Measurements from ENCODE around the gene ZSCAN5B. TPM values are rescaled to one million over a fixed set of nuclear protein-coding genes. Genes with fewer than 3 reads are reported as not detected.
"Not testable (repeated sequence)": the region's sequence is repeated elsewhere in the genome, so short reads cannot be mapped to it uniquely, and the experiment has no call there.

The ZSCAN5B gene
- total RNA-seq, 1 experiment from 2014 or later: 0.10 TPM

DNA sequence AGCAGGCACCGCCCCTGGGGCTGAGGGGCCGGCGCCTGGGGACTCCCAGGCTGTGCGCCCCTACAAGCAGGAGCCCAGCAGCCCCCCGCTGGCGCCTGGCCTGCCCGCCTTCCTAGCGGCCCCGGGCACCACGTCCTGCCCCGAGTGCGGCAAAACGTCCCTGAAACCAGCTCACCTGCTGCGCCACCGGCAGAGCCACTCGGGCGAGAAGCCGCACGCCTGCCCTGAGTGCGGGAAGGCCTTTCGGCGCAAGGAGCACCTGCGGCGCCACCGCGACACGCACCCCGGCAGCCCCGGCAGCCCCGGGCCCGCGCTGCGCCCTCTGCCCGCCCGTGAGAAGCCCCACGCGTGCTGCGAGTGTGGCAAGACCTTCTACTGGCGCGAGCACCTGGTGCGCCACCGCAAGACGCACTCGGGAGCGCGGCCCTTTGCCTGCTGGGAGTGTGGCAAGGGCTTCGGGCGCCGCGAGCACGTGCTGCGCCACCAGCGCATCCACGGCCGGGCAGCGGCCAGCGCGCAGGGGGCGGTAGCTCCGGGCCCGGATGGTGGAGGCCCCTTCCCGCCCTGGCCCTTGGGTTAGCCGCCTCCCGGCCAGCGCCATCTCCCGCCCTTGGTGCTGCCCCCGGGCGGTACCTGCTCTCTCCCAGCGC lies 37.8 kb downstream of the ZSCAN5B start:
- peaks cover 8% of the 10 kb centered on the region; the same call in 1 of the 2 replicates for H3K36me3 ChIP-seq
- no peak overlapping the region for H3K4me3 ChIP-seq
- no peak for DNase-seq
- no peaks in the 10 kb centered on the region for H3K27me3 ChIP-seq
- H3K27ac ChIP-seq: no peak overlapping the region
- H3K9me3 ChIP-seq (replicated peaks): no peaks in the 10 kb centered on the region
- no peaks in the 10 kb centered on the region for H3K4me1 ChIP-seq

DNA sequence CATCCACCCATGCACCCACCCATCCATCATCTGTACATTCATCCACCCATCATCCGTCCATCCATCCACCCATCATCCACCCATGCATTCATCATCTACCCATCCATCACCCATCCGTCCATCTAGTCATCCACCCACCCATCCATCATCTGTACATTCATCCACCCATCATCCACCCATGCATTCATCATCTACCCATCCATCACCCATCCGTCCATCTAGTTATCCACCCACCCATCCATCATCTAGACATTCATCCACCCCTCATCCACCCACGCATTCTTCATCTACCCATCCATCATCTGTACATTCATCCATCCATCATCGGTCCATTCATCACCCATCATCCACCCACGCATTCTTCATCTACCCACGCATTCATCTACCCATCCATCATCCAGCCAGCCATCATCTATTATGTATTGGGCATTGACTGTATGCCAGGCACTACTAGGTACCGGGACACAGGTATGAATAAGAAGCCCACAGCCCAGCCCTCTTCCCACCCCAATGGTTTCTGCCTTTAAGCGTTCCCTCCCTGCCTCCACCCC lies 38.5 kb downstream of the ZSCAN5B start:
- DNase-seq: no peak
- H3K4me1 ChIP-seq: no peaks in the 10 kb centered on the region
- no peak overlapping the region for H3K27ac ChIP-seq
- H3K9me3 ChIP-seq (replicated peaks): no peaks in the 10 kb centered on the region
- no peak overlapping the region for H3K4me3 ChIP-seq
- peaks cover 8% of the 10 kb centered on the region; the same call in 1 of the 2 replicates for H3K36me3 ChIP-seq
- H3K27me3 ChIP-seq: no peaks in the 10 kb centered on the region

DNA sequence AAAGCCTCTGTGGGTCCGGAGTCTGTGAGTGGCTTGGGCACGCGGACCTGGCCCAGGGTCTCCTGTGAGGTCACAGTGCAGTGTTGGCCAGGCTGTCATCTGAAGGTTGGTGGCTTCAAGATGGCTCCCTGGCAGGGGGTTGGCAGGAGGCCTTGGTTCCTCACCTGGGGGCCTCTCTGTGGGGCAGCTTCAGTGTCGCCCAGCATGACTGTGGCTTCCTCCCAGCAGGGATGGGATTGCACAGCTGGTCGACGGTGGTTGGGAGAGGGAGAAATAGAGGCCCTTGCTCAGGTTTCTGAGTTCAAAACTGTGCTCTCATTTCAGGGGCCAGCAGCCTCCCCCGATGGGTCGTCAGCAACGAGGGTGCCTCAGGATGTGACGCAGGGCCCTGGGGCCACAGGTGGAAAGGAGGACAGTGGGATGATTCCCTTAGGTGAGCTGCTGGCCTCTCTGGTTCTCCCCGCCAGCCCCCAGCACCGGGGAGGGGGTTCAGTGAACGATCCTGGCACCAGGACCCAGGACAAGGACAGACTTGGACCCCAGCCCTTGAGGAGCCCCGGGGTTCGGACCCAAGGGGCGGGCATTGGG lies 39.3 kb downstream of the ZSCAN5B start:
- Histone ChIP-seq H3K27me3 (no peaks in the 10 kb centered on the region), H3K36me3 (peaks cover 8% of the 10 kb centered on the region; the same call in 1 of the 2 replicates), H3K9me3 (replicated peaks) (no peaks in the 10 kb centered on the region), H3K4me1 (no peaks in the 10 kb centered on the region), H3K27ac (no peak overlapping the region), H3K4me3 (no peak overlapping the region)
- DNase-seq: no peak

DNA sequence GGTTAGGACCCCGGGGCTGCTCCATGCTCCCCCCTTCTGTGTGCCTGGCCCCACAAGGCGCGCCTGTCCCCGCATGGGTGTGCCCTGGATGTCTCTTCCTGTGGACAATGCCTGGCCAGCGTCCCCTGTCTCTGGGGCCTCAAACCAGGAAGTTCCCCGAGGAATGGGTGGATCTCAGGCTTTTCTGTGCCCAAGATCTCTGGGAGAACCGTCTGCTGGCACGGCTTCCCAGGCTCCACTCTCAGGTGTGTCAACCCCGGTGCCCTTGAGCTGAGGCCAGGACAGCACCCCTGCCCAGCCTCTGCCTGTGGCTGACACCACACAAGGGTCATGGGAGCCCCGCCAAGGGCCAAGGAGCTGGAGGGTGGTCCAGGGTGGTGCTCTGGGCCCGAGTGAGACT lies 40.8 kb downstream of the ZSCAN5B start:
- Histone ChIP-seq H3K4me3 (no peak overlapping the region), H3K9me3 (replicated peaks) (no peaks in the 10 kb centered on the region), H3K27ac (no peak overlapping the region), H3K27me3 (no peaks in the 10 kb centered on the region), H3K4me1 (no peaks in the 10 kb centered on the region), H3K36me3 (peaks cover 8% of the 10 kb centered on the region; the same call in 1 of the 2 replicates)
- no peak for DNase-seq

DNA sequence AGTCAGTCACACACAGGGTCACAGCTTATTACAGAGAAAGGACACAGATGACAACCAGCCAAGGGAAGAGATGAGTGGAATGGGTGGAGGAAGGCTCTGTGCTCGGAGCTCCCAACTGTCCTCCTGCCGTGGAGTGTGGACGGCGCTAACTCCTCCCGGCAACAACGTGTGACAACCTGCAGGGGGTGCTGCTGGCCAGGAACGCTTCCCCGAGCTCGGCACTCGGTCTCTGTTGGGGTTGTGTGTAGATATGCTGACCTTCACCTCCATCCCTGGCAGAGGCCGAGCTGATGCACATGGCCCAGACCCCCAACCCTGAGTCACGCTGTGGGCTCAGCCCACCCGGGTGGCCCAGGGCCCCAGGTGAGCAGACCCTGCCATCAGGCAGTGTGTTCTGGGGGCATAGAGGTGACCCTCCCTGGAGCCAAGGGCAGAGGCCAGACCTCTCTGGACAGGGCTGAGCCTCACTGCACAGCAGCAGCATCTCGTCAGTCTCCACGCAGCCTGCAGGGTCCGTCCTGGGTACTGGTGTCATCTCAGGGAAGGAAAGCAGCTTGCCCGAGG lies 42.4 kb downstream of the ZSCAN5B start:
- DNase-seq: no peak
- Histone ChIP-seq H3K4me3 (no peak overlapping the region), H3K27ac (no peak overlapping the region), H3K36me3 (peaks cover 8% of the 10 kb centered on the region; the same call in 1 of the 2 replicates), H3K9me3 (replicated peaks) (no peaks in the 10 kb centered on the region), H3K4me1 (no peaks in the 10 kb centered on the region), H3K27me3 (no peaks in the 10 kb centered on the region)

DNA sequence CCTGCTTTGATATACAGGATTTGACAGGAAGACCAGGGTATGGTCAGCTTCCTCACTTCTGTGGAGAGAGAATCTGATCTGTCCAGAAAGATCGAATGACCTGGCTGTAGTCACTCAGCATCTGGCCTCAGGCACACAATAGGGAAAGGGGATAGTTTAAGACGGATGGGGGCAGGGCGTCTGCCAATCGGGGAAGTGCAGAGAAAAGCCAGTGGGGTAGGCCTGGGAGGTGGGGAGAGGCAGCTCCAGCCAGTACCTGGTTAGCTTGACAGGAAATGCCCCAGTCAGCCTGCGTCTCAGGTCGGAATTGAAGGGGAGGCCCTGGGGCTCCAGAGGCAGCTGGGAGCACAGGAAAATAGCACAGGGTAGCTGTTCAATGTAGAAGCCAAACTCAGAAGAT lies 44.1 kb downstream of the ZSCAN5B start:
- no peaks in the 10 kb centered on the region for H3K27me3 ChIP-seq
- H3K27ac ChIP-seq: no peak overlapping the region
- no peaks in the 10 kb centered on the region for H3K4me1 ChIP-seq
- H3K36me3 ChIP-seq: peaks cover 6% of the 10 kb centered on the region; the same call in 1 of the 2 replicates
- no peak overlapping the region for H3K4me3 ChIP-seq
- no peak for DNase-seq
- no peaks in the 10 kb centered on the region for H3K9me3 ChIP-seq (replicated peaks)

DNA sequence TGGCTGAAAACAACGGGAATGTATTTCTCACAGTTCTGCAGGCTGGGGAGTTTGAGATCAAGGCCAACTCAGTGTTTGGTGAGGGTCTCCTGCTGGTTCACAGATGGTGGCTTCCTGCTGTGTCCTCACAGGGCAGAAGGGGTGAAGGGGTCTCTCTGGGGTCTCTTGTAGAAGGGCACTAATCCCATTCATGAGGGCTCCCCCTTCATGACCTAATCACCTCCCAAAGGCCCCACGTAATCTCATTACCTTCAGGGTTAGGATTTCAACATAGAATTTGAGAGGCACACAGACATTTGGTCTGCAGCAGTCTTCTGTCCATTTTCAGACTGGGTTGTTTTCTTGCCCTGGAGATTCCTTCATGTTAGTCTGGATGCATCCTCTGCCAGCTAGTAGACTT lies 44.9 kb downstream of the ZSCAN5B start:
- no peaks in the 10 kb centered on the region for H3K27me3 ChIP-seq
- no peak overlapping the region for H3K27ac ChIP-seq
- H3K36me3 ChIP-seq: peaks cover 9% of the 10 kb centered on the region; the same call in 1 of the 2 replicates

DNA sequence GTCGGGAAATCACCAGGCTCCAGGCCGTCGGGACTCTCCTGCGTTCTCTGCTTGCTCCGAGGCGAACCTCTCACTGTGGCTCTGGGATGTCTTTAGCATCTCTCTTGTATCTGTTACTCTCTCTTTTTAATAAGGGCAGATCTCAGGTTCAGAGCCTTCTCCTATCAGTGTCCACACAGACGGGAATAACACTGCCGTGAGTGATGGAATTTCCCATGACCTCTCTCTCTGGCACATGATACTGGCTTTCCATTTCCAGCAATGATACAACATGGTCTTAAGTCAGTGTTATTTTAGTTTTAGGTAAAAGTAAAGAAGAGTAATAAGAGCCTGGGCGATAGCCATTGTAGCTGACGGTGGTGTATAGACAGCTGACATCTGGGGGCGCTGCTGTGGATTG lies 47.2 kb downstream of the ZSCAN5B start:
- Histone ChIP-seq H3K4me1 (no peaks in the 10 kb centered on the region), H3K36me3 (peaks cover 7% of the 10 kb centered on the region; the same call in 1 of the 2 replicates), H3K9me3 (replicated peaks) (no peaks in the 10 kb centered on the region), H3K27ac (no peak overlapping the region), H3K4me3 (no peak overlapping the region), H3K27me3 (no peaks in the 10 kb centered on the region)
- DNase-seq: no peak

More for the DNA sequence above, 44.9 kb downstream of the ZSCAN5B start:
- DNase-seq: no peak
- H3K9me3 ChIP-seq (replicated peaks): no peaks in the 10 kb centered on the region
- no peak overlapping the region for H3K4me3 ChIP-seq
- H3K4me1 ChIP-seq: no peaks in the 10 kb centered on the region

DNA sequence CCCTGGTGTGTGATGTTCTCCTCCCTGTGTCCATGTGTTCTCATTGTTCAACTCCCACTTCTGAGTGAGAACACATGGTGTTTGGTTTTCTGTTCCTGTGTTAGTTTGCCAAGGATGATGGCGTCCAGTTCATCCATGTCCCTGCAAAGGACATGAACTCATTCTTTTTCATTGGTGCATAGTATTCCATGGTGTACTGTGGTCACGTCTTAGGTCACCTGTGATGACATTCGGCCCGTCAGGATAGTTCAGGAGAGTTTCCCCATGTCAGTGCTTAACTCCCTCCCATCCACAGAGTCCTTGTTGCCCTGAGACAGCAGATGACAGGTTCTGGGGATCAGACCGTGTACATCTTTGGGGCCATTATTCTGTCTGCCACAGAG lies 47.9 kb downstream of the ZSCAN5B start:
- no peaks in the 10 kb centered on the region for H3K9me3 ChIP-seq (replicated peaks)
- no peaks in the 10 kb centered on the region for H3K4me1 ChIP-seq
- H3K36me3 ChIP-seq: peaks cover 7% of the 10 kb centered on the region; the same call in 1 of the 2 replicates
- no peak for DNase-seq
- no peak overlapping the region for H3K27ac ChIP-seq
- no peak overlapping the region for H3K4me3 ChIP-seq
- no peaks in the 10 kb centered on the region for H3K27me3 ChIP-seq

DNA sequence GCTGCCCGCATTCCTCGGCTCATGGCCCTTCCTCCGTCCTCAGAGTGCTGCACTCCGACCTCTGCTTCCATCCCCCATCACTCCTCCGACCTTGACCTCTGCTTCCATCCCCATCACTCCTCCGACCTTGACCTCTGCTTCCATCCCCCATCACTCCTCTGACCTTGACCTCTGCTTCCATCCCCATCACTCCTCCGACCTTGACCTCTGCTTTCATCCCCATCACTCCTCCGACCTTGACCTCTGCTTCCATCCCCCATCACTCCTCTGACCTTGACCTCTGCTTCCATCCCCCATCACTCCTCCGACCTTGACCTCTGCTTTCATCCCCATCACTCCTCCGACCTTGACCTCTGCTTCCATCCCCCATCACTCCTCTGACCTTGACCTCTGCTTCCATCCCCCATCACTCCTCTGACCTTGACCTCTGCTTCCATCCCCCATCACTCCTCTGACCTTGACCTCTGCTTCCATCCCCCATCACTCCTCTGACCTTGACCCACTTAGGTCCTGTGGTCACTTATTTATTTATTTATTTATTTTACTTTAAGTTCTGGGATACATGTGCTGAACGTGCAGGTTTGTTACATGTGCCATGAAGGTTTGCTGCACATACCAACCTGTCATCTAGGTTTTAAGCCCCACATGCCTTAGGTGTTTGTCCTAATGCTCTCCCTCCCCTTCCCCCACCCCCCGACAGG lies 48.5 kb downstream of the ZSCAN5B start:
- H3K4me3 ChIP-seq; H3K4me1 ChIP-seq; H3K27ac ChIP-seq; H3K9me3 ChIP-seq (replicated peaks); H3K36me3 ChIP-seq; H3K27me3 ChIP-seq; DNase-seq: not testable (repeated sequence)

DNA sequence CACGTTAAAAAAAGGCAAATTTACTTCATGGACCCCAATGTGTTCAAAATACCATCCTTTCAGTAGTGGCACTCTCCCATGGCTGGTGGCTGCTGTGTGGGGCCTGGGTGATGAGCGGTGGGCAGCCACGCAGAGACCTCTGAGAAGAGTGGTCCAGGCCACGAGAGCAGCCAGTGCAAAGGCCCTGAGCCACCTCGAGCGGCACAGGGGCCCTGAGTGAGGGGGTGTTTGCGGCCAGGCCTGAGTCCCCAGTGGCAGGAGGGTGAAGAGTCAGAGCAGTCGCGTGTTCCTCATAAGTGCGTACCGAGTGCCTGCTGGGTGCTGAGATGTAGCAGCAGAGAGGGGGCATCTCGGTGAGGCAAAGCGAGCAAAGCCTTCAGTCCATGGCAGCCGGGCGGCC lies 49.5 kb downstream of the ZSCAN5B start:
- no peaks in the 10 kb centered on the region for H3K9me3 ChIP-seq (replicated peaks)
- H3K27me3 ChIP-seq: no peaks in the 10 kb centered on the region
- H3K36me3 ChIP-seq: peaks cover 7% of the 10 kb centered on the region; the same call in 1 of the 2 replicates
- no peaks in the 10 kb centered on the region for H3K4me1 ChIP-seq
- DNase-seq: no peak
- no peak overlapping the region for H3K4me3 ChIP-seq
- H3K27ac ChIP-seq: no peak overlapping the region

DNA sequence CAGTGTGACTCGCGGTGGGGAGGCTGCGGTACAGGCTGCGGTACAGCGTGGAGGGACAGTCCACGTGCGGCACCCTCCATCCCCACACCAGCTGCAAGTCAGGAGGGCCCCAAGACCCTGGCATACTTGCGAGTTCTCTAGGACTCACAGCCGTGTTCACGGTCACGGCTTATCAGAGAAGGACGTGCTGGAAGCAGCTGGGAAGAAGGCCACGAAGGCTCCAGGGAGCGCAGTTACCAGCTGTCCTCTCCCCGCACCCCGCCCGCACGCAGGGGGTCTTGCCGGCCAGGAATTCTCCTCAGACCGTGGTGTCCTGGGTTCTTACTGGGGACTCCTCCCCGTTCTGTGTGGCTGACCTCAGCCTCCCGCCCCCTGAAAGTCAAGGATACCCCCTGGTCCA lies 50.3 kb downstream of the ZSCAN5B start:
- H3K4me3 ChIP-seq: no peak overlapping the region
- no peaks in the 10 kb centered on the region for H3K9me3 ChIP-seq (replicated peaks)
- peaks cover 7% of the 10 kb centered on the region; the same call in 1 of the 2 replicates for H3K36me3 ChIP-seq
- H3K27ac ChIP-seq: no peak overlapping the region
- H3K27me3 ChIP-seq: no peaks in the 10 kb centered on the region
- DNase-seq: no peak
- no peaks in the 10 kb centered on the region for H3K4me1 ChIP-seq

DNA sequence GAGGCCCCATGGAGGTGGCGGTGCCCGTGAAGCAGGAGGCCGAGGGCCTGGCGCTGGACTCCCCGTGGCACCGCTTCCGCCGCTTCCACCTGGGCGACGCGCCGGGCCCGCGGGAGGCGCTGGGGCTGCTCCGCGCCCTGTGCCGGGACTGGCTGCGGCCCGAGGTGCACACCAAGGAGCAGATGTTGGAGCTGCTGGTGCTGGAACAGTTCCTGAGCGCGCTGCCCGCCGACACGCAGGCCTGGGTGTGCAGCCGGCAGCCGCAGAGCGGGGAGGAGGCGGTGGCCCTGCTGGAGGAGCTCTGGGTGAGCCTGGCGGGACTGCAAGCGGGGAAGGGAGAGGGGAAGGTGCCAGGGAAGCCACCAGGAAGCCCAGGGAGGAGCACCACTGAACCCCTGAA lies 50.7 kb downstream of the ZSCAN5B start:
- Histone ChIP-seq H3K4me3 (no peak overlapping the region), H3K4me1 (no peaks in the 10 kb centered on the region), H3K27ac (no peak overlapping the region), H3K36me3 (peaks cover 7% of the 10 kb centered on the region; the same call in 1 of the 2 replicates), H3K9me3 (replicated peaks) (no peaks in the 10 kb centered on the region), H3K27me3 (no peaks in the 10 kb centered on the region)
- DNase-seq: no peak

DNA sequence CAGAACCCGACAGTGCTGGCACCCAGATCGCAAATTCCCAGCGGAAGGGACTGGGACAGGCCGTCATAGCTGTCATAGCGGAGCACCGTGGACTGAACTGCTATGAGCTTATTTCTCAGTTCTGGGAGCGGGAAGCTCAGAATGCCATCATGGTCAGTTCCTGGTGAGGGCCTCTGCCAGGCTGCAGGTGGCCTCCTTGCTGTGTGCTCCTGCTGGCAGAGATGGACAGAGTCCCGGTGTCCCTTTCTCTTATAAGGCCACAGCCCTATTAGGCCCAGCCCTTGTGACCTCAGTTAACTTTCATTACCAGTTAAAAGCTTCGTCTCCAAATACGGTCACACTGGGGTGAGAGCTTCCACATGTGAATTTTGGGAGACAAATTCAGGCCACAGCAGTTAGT lies 51.9 kb downstream of the ZSCAN5B start:
- no peaks in the 10 kb centered on the region for H3K27me3 ChIP-seq
- no peaks in the 10 kb centered on the region for H3K9me3 ChIP-seq (replicated peaks)
- peaks cover 7% of the 10 kb centered on the region; the same call in 1 of the 2 replicates for H3K36me3 ChIP-seq
- no peak overlapping the region for H3K27ac ChIP-seq
- DNase-seq: no peak
- H3K4me3 ChIP-seq: no peak overlapping the region
- H3K4me1 ChIP-seq: no peaks in the 10 kb centered on the region

DNA sequence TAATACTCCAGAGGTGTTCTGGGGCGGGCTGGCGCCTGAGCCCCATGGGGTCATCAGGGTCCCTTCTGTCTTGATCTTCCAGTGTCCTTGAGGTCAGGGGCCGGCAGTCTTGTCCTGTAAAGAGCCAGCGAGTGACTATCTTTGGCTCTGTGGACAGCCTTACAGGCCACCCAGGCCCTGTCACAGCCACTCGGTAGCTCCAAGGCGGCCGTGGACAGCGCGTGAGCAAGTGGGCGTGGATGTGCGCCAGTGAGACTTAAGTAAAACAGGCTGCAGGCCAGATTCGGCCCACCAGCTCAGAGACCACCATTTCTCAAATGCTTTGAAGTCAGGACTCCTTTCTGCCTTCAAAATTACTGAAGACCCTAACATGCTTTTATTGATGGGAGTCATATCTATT lies 52.8 kb downstream of the ZSCAN5B start:
- no peaks in the 10 kb centered on the region for H3K27me3 ChIP-seq
- H3K27ac ChIP-seq: no peak overlapping the region
- no peaks in the 10 kb centered on the region for H3K4me1 ChIP-seq
- no peak for DNase-seq
- peaks cover 7% of the 10 kb centered on the region; the same call in 1 of the 2 replicates for H3K36me3 ChIP-seq
- no peak overlapping the region for H3K4me3 ChIP-seq
- no peaks in the 10 kb centered on the region for H3K9me3 ChIP-seq (replicated peaks)
